ENCODE data around the gene ACSL1. TPM values are rescaled to one million over a fixed set of nuclear protein-coding genes. Genes with fewer than 3 reads are reported as not detected.

The ACSL1 gene
- total RNA-seq, 2 experiments from 2014 or later: 12.4 to 12.5 TPM

GRCh38 chr4:184831153-184831552 is 5.4 kb upstream of the ACSL1 start:
- ATAC-seq (ENCODE audit: poor library complexity) (no peak), DNase-seq (no peak)
- H3K4me1 Mint-ChIP-seq (ENCODE audit: low read depth): peaks cover 11% of the 10 kb centered on the region
- intact Hi-C loops (cut with DNase I, micrococcal nuclease): no loop called here
- Histone ChIP-seq H3K27me3 (ENCODE audit: control insufficient read depth in 1 of 2, insufficient read depth in 2 of 2, low read length in 2 of 2) (no peaks in the 10 kb centered on the region), H3K4me3 (ENCODE audit: low read length) (no peak overlapping the region), H3K9me3 (ENCODE audit: control insufficient read depth in 1 of 2, insufficient read depth in 1 of 2, low read length in 2 of 2) (no peaks in the 10 kb centered on the region), H3K36me3 (ENCODE audit: insufficient read depth, low read length) (no peaks in the 10 kb centered on the region), H3K4me1 (ENCODE audit: insufficient read depth, low read length) (peaks cover 9% of the 10 kb centered on the region), H3K27ac (ENCODE audit: low read depth in 1 of 2, low read length in 2 of 2) (no peak overlapping the region)
- H3K9me3 Mint-ChIP-seq: no peaks in the 10 kb centered on the region
- ChIA-PET POLR2A (no interaction called here), CTCF (no interaction called here)
- H3K4me3 Mint-ChIP-seq: no peak overlapping the region
- no peak for TF ChIP-seq CTCF (IDR thresholded peaks at IDR 0.05)
- H3K27ac Mint-ChIP-seq: no peak overlapping the region
- no peaks in the 10 kb centered on the region for H3K36me3 Mint-ChIP-seq (ENCODE audit: low read depth)
- no peaks in the 10 kb centered on the region for H3K27me3 Mint-ChIP-seq

GRCh38 chr4:184826691-184827270 is 1.0 kb upstream of the ACSL1 start:
- ChIA-PET POLR2A (interaction anchor here (1.8 kb wide), 1 partner anchor 93 kb away, joined by 9 read pairs; the partner anchor contains the start of gene CENPU), CTCF (interaction anchor here (1.8 kb wide), 1 partner anchor 25 kb away, joined by 3 read pairs; no protein-coding TSS in a partner anchor)
- no peaks in the 10 kb centered on the region for H3K9me3 ChIP-seq (ENCODE audit: control insufficient read depth in 1 of 2, insufficient read depth in 1 of 2, low read length in 2 of 2)
- ATAC-seq (ENCODE audit: poor library complexity) (peak; percentile 1), DNase-seq (peak in 1 of 14 experiments; percentile 5)
- no peak for TF ChIP-seq CTCF (IDR thresholded peaks at IDR 0.05)
- peaks cover 9% of the 10 kb centered on the region for H3K36me3 Mint-ChIP-seq (ENCODE audit: low read depth)
- intact Hi-C loops (cut with DNase I, micrococcal nuclease): loop anchor here (2.0 to 10.0 kb wide), 12 partner anchors 79 to 1912 kb away; partner anchors contain the start of genes CASP3 (in 1 of the 2), CFAP97 (in 1 of the 2), DCTD (in 1 of the 2) and IRF2 (in 1 of the 2)
- H3K9me3 Mint-ChIP-seq: no peaks in the 10 kb centered on the region
- H3K27ac Mint-ChIP-seq: peak overlapping the region; percentile 92
- no peak overlapping the region for H3K27ac ChIP-seq (ENCODE audit: low read depth in 1 of 2, low read length in 2 of 2)
- H3K4me3 ChIP-seq (ENCODE audit: low read length): peak overlapping the region; percentile 59
- H3K27me3 ChIP-seq (ENCODE audit: control insufficient read depth in 1 of 2, insufficient read depth in 2 of 2, low read length in 2 of 2): no peaks in the 10 kb centered on the region
- peaks cover 23% of the 10 kb centered on the region for H3K4me1 ChIP-seq (ENCODE audit: insufficient read depth, low read length)
- no peaks in the 10 kb centered on the region for H3K36me3 ChIP-seq (ENCODE audit: insufficient read depth, low read length)
- H3K4me1 Mint-ChIP-seq (ENCODE audit: low read depth): peaks cover 40% of the 10 kb centered on the region
- peak overlapping the region; percentile 97 for H3K4me3 Mint-ChIP-seq
- H3K27me3 Mint-ChIP-seq: no peaks in the 10 kb centered on the region

- ATAC-seq (ENCODE audit: poor library complexity) (peak; percentile 39), DNase-seq (peak in 13 of 14 experiments; percentile 19 to 71 (median 42))
- Histone ChIP-seq H3K4me3 (ENCODE audit: low read length) (peak overlapping the region; percentile 59), H3K36me3 (ENCODE audit: insufficient read depth, low read length) (no peaks in the 10 kb centered on the region), H3K9me3 (ENCODE audit: control insufficient read depth in 1 of 2, insufficient read depth in 1 of 2, low read length in 2 of 2) (no peaks in the 10 kb centered on the region), H3K27me3 (ENCODE audit: control insufficient read depth in 1 of 2, insufficient read depth in 2 of 2, low read length in 2 of 2) (no peaks in the 10 kb centered on the region), H3K4me1 (ENCODE audit: insufficient read depth, low read length) (peaks cover 23% of the 10 kb centered on the region), H3K27ac (ENCODE audit: low read depth in 1 of 2, low read length in 2 of 2) (no peak overlapping the region)
- Mint-ChIP-seq H3K4me3 (peak overlapping the region; percentile 97), H3K9me3 (no peaks in the 10 kb centered on the region), H3K4me1 (ENCODE audit: low read depth) (peaks cover 42% of the 10 kb centered on the region), H3K27me3 (no peaks in the 10 kb centered on the region), H3K27ac (peak overlapping the region; percentile 89), H3K36me3 (ENCODE audit: low read depth) (peaks cover 9% of the 10 kb centered on the region)
- intact Hi-C loops (cut with DNase I, micrococcal nuclease): loop anchor here (5.0 to 10.0 kb wide), 10 partner anchors 78 to 1911 kb away; partner anchors contain the start of genes CASP3 (in 1 of the 2), CFAP97 (in 1 of the 2), DCTD (in 1 of the 2) and IRF2 (in 1 of the 2)
- no peak for TF ChIP-seq CTCF (IDR thresholded peaks at IDR 0.05)
- ChIA-PET POLR2A (interaction anchor here (0.9 to 1.2 kb wide), 5 partner anchors 9 to 175 kb away, joined by 3 to 8 read pairs (median 3); partner anchors contain the start of genes CENPU and PRIMPOL), CTCF (interaction anchor here (1.8 kb wide), 1 partner anchor 24 kb away, joined by 3 read pairs; no protein-coding TSS in a partner anchor)
Observed at GRCh38 chr4:184825141-184825895, 450 bp downstream of the ACSL1 start.
